PFSK-1 (cell line): ENCODE data around the gene MAML1.

ENCODE experiments used
- FOXP2 ChIP-seq: optimal IDR thresholded peaks from 2 replicates; pipeline ENCODE3; 2011; ENCODE audit warnings: borderline replicate concordance, control low read depth, inconsistent platforms; ENCODE audit not compliant: insufficient read depth; ENCODE audit errors: extremely low read length, extremely low read depth
- POLR2AphosphoS5 ChIP-seq: IDR thresholded peaks from 2 replicates; pipeline ENCODE4 v1.6.1; 2012; ENCODE audit warnings: low read depth, mild to moderate bottlenecking, control low read depth, low read length, moderate library complexity
- REST ChIP-seq, 2 experiments: IDR thresholded peaks; 2 replicates each; pipeline versions ENCODE4 v1.6.1 to v1.8.0; 2011 to 2012; ENCODE audit warnings: low read depth in 2 of 2, low read length in 2 of 2, control low read depth in 1 of 2, inconsistent platforms in 1 of 2, mild to moderate bottlenecking in 1 of 2, moderate library complexity in 1 of 2; ENCODE audit not compliant: insufficient read depth in 1 of 2
- SIN3A ChIP-seq: IDR thresholded peaks from 2 replicates; pipeline ENCODE4 v1.6.1; 2012; ENCODE audit warnings: mild to moderate bottlenecking, low read length, moderate library complexity, borderline replicate concordance; ENCODE audit not compliant: insufficient read depth
- TAF1 ChIP-seq: IDR thresholded peaks from 2 replicates; pipeline ENCODE4 v1.6.1; 2012; ENCODE audit warnings: low read length, control low read depth, borderline replicate concordance; ENCODE audit not compliant: insufficient read depth

Gene MAML1

GRCh38 chr5:179777456-179777855, 44.8 kb downstream of the MAML1 start:
- TF ChIP-seq TAF1 (no peak), SIN3A (no peak), POLR2AphosphoS5 (no peak), FOXP2 (no peak), REST (IDR thresholded peaks at IDR 0.05; ENCODE audit: insufficient read depth in 1 of 2, low read depth in 2 of 2, low read length in 2 of 2) (no peak)

- no peak for TF ChIP-seq TAF1
- TF ChIP-seq SIN3A: no peak
- TF ChIP-seq REST (IDR thresholded peaks at IDR 0.05; ENCODE audit: insufficient read depth in 1 of 2, low read depth in 2 of 2, low read length in 2 of 2): no peak
- TF ChIP-seq POLR2AphosphoS5: no peak
- TF ChIP-seq FOXP2: no peak
Measured at GRCh38 chr5:179777909-179778308, 45.3 kb downstream of the MAML1 start.

- no peak for TF ChIP-seq FOXP2
Measured at GRCh38 chr5:179778591-179778990, 46.0 kb downstream of the MAML1 start.

GRCh38 chr5:179779826-179780225, 47.2 kb downstream of the MAML1 start:
- TF ChIP-seq REST (IDR thresholded peaks at IDR 0.05; ENCODE audit: insufficient read depth in 1 of 2, low read depth in 2 of 2, low read length in 2 of 2): no peak
- TF ChIP-seq POLR2AphosphoS5: no peak
- no peak for TF ChIP-seq SIN3A
- no peak for TF ChIP-seq TAF1
- TF ChIP-seq FOXP2: no peak

- no peak for TF ChIP-seq REST (IDR thresholded peaks at IDR 0.05; ENCODE audit: insufficient read depth in 1 of 2, low read depth in 2 of 2, low read length in 2 of 2)
- no peak for TF ChIP-seq TAF1
- no peak for TF ChIP-seq FOXP2
Measured at GRCh38 chr5:179780362-179780761, 47.7 kb downstream of the MAML1 start.
